ENCODE results near the gene OR5A1.
"Not testable (repeated sequence)": the region's sequence is repeated elsewhere in the genome, so short reads cannot be mapped to it uniquely, and the experiment has no call there.

Gene OR5A1

DNA sequence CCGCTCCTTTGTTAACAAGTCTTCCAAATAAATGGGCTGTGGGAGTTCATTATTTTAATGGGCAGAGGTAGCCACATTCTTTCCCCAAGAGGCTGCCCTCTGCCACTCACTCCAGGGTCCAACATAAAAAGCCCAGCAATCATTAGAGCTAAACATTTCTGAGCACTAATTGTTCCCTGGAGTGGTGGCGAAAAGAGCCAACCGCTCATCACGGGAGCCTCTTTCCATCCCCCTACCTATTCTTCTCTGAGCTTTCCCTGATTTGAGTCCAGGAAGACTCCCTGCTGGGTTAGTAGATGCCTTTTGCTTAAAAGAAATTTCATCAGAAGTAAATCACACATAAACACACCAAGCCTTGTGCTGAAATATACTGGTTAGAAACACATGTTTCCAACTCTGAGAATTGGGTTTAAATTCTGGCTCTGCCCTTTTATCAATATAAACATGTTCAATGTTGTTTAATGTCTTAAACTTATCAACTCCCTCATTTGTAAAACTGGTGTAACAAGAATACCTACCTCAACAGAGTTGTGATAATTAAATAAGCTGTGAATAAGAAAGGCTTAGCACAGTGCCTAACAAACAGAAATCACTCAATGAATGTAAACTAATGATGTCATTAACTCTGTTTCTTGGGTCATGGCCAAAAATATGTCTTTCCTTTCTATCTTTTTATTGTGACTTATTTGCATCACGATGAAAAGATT lies 9.8 kb upstream of the OR5A1 start, which contains the start of gene OR5A2:
OR5A2 (minus strand) TSS at position 53 of the 707 bp plus-strand sequence. CDS start 3,460 bp downstream, outside the sequence.
- Histone ChIP-seq H3K9me3 (ENCODE audit: control insufficient read depth, low read depth, low read length) (no peaks in the 10 kb centered on the region), H3K27me3 (ENCODE audit: control insufficient read depth, insufficient read depth, low read length) (no peaks in the 10 kb centered on the region), H3K4me1 (ENCODE audit: control insufficient read depth, low read depth, low read length) (peaks cover 28% of the 10 kb centered on the region), H3K27ac (ENCODE audit: low read length) (peak within 1 kb of the TSS; percentile 67), H3K4me3 (ENCODE audit: low read length) (peak within 1 kb of the TSS; percentile 42), H3K9ac (ENCODE audit: low read length) (peak within 1 kb of the TSS; percentile 38), H3K36me3 (ENCODE audit: control insufficient read depth, low read depth, low read length) (no peaks in the 10 kb centered on the region)

GRCh38 chr11:59427068-59427382 lies 9.2 kb upstream of the OR5A1 start:
- Histone ChIP-seq H3K4me1 (ENCODE audit: control insufficient read depth, low read depth, low read length) (peaks cover 28% of the 10 kb centered on the region), H3K9ac (ENCODE audit: low read length) (peak overlapping the region; percentile 38)

GRCh38 chr11:59429924-59430516 lies 6.2 kb upstream of the OR5A1 start:
- no peak overlapping the region for H3K4me3 ChIP-seq (ENCODE audit: low read length)
- no peak overlapping the region for H3K27ac ChIP-seq (ENCODE audit: low read length)
- no peak overlapping the region for H3K9ac ChIP-seq (ENCODE audit: low read length)
- H3K9me3 ChIP-seq (ENCODE audit: control insufficient read depth, low read depth, low read length) = no peaks in the 10 kb centered on the region
- H3K27me3 ChIP-seq (ENCODE audit: control insufficient read depth, insufficient read depth, low read length) = no peaks in the 10 kb centered on the region
- peaks cover 24% of the 10 kb centered on the region for H3K4me1 ChIP-seq (ENCODE audit: control insufficient read depth, low read depth, low read length)
- no peaks in the 10 kb centered on the region for H3K36me3 ChIP-seq (ENCODE audit: control insufficient read depth, low read depth, low read length)

More at GRCh38 chr11:59427068-59427382, 9.2 kb upstream of the OR5A1 start:
- H3K9me3 ChIP-seq (ENCODE audit: control insufficient read depth, low read depth, low read length) = no peaks in the 10 kb centered on the region
- H3K4me3 ChIP-seq (ENCODE audit: low read length) = peak overlapping the region; percentile 42
- H3K27me3 ChIP-seq (ENCODE audit: control insufficient read depth, insufficient read depth, low read length) = no peaks in the 10 kb centered on the region
- peak overlapping the region; percentile 63 for H3K27ac ChIP-seq (ENCODE audit: low read length)
- H3K36me3 ChIP-seq (ENCODE audit: control insufficient read depth, low read depth, low read length) = no peaks in the 10 kb centered on the region

DNA sequence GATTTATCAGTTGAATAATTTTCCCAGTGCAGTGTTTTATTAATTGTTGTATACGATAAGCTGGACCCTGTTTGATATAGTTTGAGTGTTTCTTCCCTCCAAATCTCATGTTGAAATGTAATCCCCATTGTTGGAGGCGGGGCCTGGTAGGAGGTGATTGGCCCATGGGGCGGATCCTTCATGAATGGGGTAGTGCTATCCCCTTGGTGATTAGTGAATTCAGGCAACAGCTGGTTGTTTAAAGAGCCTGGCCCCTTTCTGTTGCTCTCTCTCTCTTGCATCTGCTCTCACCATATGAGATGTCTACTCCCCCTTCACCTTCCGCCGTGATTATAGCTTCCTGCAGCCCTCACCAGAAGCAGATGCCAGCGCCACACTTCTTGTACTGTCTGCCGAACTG lies 1.5 kb downstream of the OR5A1 start:
- H3K27ac ChIP-seq (ENCODE audit: low read length) = no peak overlapping the region
- H3K4me3 ChIP-seq (ENCODE audit: low read length) = no peak overlapping the region
- no peaks in the 10 kb centered on the region for H3K9me3 ChIP-seq (ENCODE audit: control insufficient read depth, low read depth, low read length)
- H3K4me1 ChIP-seq (ENCODE audit: control insufficient read depth, low read depth, low read length) = peaks cover 2% of the 10 kb centered on the region
- H3K9ac ChIP-seq (ENCODE audit: low read length) = no peak overlapping the region
- no peaks in the 10 kb centered on the region for H3K36me3 ChIP-seq (ENCODE audit: control insufficient read depth, low read depth, low read length)
- H3K27me3 ChIP-seq (ENCODE audit: control insufficient read depth, insufficient read depth, low read length) = no peaks in the 10 kb centered on the region

DNA sequence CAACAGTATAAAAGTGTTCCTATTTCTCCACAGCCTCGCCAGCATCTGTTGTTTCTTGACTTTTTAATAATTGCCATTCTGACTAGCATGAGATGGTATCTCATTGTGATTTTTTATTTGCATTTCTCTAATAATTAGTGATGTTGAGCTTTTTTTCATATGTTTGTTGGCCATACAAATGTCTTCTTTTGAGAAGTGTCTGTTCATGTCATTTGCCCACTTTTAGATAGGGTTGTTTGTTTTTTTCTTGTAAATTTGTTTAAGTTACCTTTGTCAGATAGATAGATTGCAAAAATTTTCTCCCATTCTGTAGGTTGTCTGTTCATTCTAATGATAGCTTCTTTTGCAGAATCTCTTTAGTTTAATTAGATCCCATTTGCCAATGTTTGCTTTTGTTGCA lies 9.4 kb downstream of the OR5A1 start:
- H3K4me3 ChIP-seq (ENCODE audit: low read length); H3K9ac ChIP-seq (ENCODE audit: low read length); H3K27ac ChIP-seq (ENCODE audit: low read length); H3K4me1 ChIP-seq (ENCODE audit: control insufficient read depth, low read depth, low read length); H3K27me3 ChIP-seq (ENCODE audit: control insufficient read depth, insufficient read depth, low read length); H3K9me3 ChIP-seq (ENCODE audit: control insufficient read depth, low read depth, low read length); H3K36me3 ChIP-seq (ENCODE audit: control insufficient read depth, low read depth, low read length): not testable (repeated sequence)

GRCh38 chr11:59448484-59448883 lies 12.2 kb downstream of the OR5A1 start:
- Histone ChIP-seq H3K4me3 (ENCODE audit: low read length) (no peak overlapping the region), H3K27ac (ENCODE audit: low read length) (no peak overlapping the region), H3K9ac (ENCODE audit: low read length) (no peak overlapping the region), H3K27me3 (ENCODE audit: control insufficient read depth, insufficient read depth, low read length) (no peaks in the 10 kb centered on the region), H3K9me3 (ENCODE audit: control insufficient read depth, low read depth, low read length) (no peaks in the 10 kb centered on the region), H3K36me3 (ENCODE audit: control insufficient read depth, low read depth, low read length) (no peaks in the 10 kb centered on the region), H3K4me1 (ENCODE audit: control insufficient read depth, low read depth, low read length) (no peaks in the 10 kb centered on the region)

- Histone ChIP-seq H3K4me1 (ENCODE audit: control insufficient read depth, low read depth, low read length) (no peaks in the 10 kb centered on the region), H3K27me3 (ENCODE audit: control insufficient read depth, insufficient read depth, low read length) (no peaks in the 10 kb centered on the region), H3K9me3 (ENCODE audit: control insufficient read depth, low read depth, low read length) (no peaks in the 10 kb centered on the region), H3K27ac (ENCODE audit: low read length) (no peak within 1 kb of the TSS), H3K36me3 (ENCODE audit: control insufficient read depth, low read depth, low read length) (no peaks in the 10 kb centered on the region), H3K4me3 (ENCODE audit: low read length) (no peak within 1 kb of the TSS), H3K9ac (ENCODE audit: low read length) (no peak within 1 kb of the TSS)
These were observed 20.4 kb downstream of the OR5A1 start, which contains the start of gene OR4D6 for GRCh38 chr11:59456661-59457060. OR4D6 (plus strand) TSS chr11:59456961; CDS start chr11:59456961, 0 bp downstream.

DNA sequence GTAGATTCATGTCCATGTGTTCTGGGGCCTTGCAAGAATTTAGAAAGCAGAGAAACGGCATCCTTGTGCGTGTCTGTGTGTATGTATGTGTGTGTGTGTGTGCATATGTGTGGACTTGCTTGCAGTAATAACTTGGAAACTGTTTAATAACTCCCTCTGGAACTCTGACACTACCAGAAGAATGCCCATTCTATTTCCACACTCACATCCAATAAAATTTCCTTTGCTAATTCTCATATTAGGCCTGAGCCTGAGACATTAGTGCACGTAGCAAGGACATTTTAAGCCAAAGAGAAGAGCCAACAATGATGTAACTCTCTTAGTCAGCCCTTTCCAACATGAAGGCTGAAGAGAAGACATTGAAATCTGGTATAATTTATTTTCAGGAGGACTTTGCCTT lies 23.6 kb downstream of the OR5A1 start:
- H3K36me3 ChIP-seq (ENCODE audit: control insufficient read depth, low read depth, low read length) = no peaks in the 10 kb centered on the region
- H3K27ac ChIP-seq (ENCODE audit: low read length) = no peak overlapping the region
- no peaks in the 10 kb centered on the region for H3K27me3 ChIP-seq (ENCODE audit: control insufficient read depth, insufficient read depth, low read length)
- no peaks in the 10 kb centered on the region for H3K9me3 ChIP-seq (ENCODE audit: control insufficient read depth, low read depth, low read length)
- no peak overlapping the region for H3K4me3 ChIP-seq (ENCODE audit: low read length)
- no peaks in the 10 kb centered on the region for H3K4me1 ChIP-seq (ENCODE audit: control insufficient read depth, low read depth, low read length)
- no peak overlapping the region for H3K9ac ChIP-seq (ENCODE audit: low read length)

DNA sequence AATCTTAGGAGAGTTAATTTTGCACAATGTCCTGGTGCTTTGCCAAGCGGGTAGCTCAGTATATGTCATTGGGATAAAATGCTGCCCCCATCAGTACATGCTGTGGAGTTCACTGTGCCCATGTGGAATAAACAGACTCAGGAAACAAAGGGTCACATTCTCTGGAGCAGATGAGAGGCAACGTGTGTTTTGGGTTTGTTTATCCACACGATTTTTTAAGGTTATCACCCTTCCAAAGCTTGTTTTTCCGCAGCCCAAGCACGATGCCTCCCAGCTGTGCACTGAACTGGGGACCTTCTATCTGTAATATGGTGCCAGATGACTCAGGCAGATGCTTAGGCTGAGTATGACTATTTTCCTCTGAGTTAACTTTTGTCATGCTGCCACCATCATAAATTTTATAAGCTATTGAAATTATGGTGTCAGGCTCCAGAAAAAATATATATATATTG lies 26.9 kb downstream of the OR5A1 start:
- H3K27ac ChIP-seq (ENCODE audit: low read length) = no peak overlapping the region
- H3K36me3 ChIP-seq (ENCODE audit: control insufficient read depth, low read depth, low read length) = no peaks in the 10 kb centered on the region
- H3K27me3 ChIP-seq (ENCODE audit: control insufficient read depth, insufficient read depth, low read length) = no peaks in the 10 kb centered on the region
- no peaks in the 10 kb centered on the region for H3K4me1 ChIP-seq (ENCODE audit: control insufficient read depth, low read depth, low read length)
- H3K9ac ChIP-seq (ENCODE audit: low read length) = no peak overlapping the region
- no peak overlapping the region for H3K4me3 ChIP-seq (ENCODE audit: low read length)
- no peaks in the 10 kb centered on the region for H3K9me3 ChIP-seq (ENCODE audit: control insufficient read depth, low read depth, low read length)

DNA sequence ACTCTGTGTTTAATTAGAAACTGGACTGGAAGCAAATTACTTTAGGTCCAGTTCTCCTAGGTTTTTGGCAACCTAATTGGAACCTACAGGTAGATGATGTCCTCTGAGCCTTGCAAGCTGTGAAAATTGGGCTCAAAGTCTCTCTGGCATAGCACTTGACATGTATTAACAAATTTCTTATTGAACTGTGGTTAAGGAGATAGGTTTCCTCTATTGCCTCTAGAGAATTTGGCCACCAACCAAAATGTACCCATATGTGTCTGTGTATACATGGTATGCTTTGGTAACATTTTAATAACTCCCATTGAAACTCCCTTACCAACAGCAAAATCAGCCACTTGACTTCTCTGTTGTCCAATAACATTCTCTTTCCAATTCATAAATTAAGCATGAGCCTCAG lies 36.7 kb downstream of the OR5A1 start, which contains the start of gene OR4D10:
OR4D10 (plus strand) TSS at position 301 of the 400 bp plus-strand sequence. CDS start 4,115 bp downstream, outside the sequence.
- no peak within 1 kb of the TSS for H3K27ac ChIP-seq (ENCODE audit: low read length)
- no peaks in the 10 kb centered on the region for H3K27me3 ChIP-seq (ENCODE audit: control insufficient read depth, insufficient read depth, low read length)
- no peaks in the 10 kb centered on the region for H3K36me3 ChIP-seq (ENCODE audit: control insufficient read depth, low read depth, low read length)
- no peaks in the 10 kb centered on the region for H3K9me3 ChIP-seq (ENCODE audit: control insufficient read depth, low read depth, low read length)
- H3K4me3 ChIP-seq (ENCODE audit: low read length) = no peak within 1 kb of the TSS
- H3K9ac ChIP-seq (ENCODE audit: low read length) = no peak within 1 kb of the TSS
- no peaks in the 10 kb centered on the region for H3K4me1 ChIP-seq (ENCODE audit: control insufficient read depth, low read depth, low read length)

- no peaks in the 10 kb centered on the region for H3K27me3 ChIP-seq (ENCODE audit: control insufficient read depth, insufficient read depth, low read length)
- H3K36me3 ChIP-seq (ENCODE audit: control insufficient read depth, low read depth, low read length) = no peaks in the 10 kb centered on the region
- H3K4me1 ChIP-seq (ENCODE audit: control insufficient read depth, low read depth, low read length) = no peaks in the 10 kb centered on the region
- H3K4me3 ChIP-seq (ENCODE audit: low read length) = no peak overlapping the region
- no peaks in the 10 kb centered on the region for H3K9me3 ChIP-seq (ENCODE audit: control insufficient read depth, low read depth, low read length)
- H3K27ac ChIP-seq (ENCODE audit: low read length) = no peak overlapping the region
- H3K9ac ChIP-seq (ENCODE audit: low read length) = no peak overlapping the region
These were observed 38.9 kb downstream of the OR5A1 start for GRCh38 chr11:59475176-59475575.

GRCh38 chr11:59479906-59480305 lies 43.6 kb downstream of the OR5A1 start:
- Histone ChIP-seq H3K9ac (ENCODE audit: low read length) (no peak overlapping the region), H3K4me1 (ENCODE audit: control insufficient read depth, low read depth, low read length) (no peaks in the 10 kb centered on the region), H3K9me3 (ENCODE audit: control insufficient read depth, low read depth, low read length) (no peaks in the 10 kb centered on the region), H3K4me3 (ENCODE audit: low read length) (no peak overlapping the region), H3K27me3 (ENCODE audit: control insufficient read depth, insufficient read depth, low read length) (no peaks in the 10 kb centered on the region), H3K27ac (ENCODE audit: low read length) (no peak overlapping the region), H3K36me3 (ENCODE audit: control insufficient read depth, low read depth, low read length) (no peaks in the 10 kb centered on the region)
